Fibroblast of skin of abdomen (primary cell): Measurements from ENCODE around the gene PRAMEF1. TPM values are rescaled to one million over a fixed set of nuclear protein-coding genes. Genes with fewer than 3 reads are reported as not detected.
"Not testable (repeated sequence)": the region's sequence is repeated elsewhere in the genome, so short reads cannot be mapped to it uniquely, and the experiment has no call there.

ENCODE experiments used
- DNase-seq: peaks from one replicate; pipeline ENCODE4 v3.0.0-alpha.2; 2013
- polyA plus RNA-seq, 2 experiments: library from polyadenylated mRNA; unstranded; fragments of 120-200 nt; gene quantifications; one replicate each; pipeline ENCODE4 v1.2.1, GENCODE V29; 2013; ENCODE audit not compliant: insufficient read length in 2 of 2

PRAMEF1 gene
- not detected for polyA plus RNA-seq (2013, experiment 1 of 2; ENCODE audit: insufficient read length)
- polyA plus RNA-seq (2013, experiment 2 of 2; ENCODE audit: insufficient read length) = not detected

GRCh38 chr1:12791097-12791496, at the start of gene PRAMEF1:
PRAMEF1 (plus strand) TSS chr1:12791397; CDS start chr1:12793228, 1,831 bp downstream.
- DNase-seq = not testable (repeated sequence)

- no peak for DNase-seq
Observed at GRCh38 chr1:12741946-12742345, 49.3 kb upstream of the PRAMEF1 start.

GRCh38 chr1:12745126-12745991, 45.8 kb upstream of the PRAMEF1 start:
- peak; percentile 56 for DNase-seq

GRCh38 chr1:12745992-12746323, 45.2 kb upstream of the PRAMEF1 start, which contains the start of gene CFAP107:
CFAP107 (plus strand) TSS chr1:12746200; CDS start chr1:12746431, 231 bp downstream.
- DNase-seq = peak; percentile 14

GRCh38 chr1:12748778-12749355, 42.3 kb upstream of the PRAMEF1 start:
- no peak for DNase-seq

- DNase-seq = no peak
Observed at GRCh38 chr1:12754738-12755137, 36.5 kb upstream of the PRAMEF1 start.

DNA sequence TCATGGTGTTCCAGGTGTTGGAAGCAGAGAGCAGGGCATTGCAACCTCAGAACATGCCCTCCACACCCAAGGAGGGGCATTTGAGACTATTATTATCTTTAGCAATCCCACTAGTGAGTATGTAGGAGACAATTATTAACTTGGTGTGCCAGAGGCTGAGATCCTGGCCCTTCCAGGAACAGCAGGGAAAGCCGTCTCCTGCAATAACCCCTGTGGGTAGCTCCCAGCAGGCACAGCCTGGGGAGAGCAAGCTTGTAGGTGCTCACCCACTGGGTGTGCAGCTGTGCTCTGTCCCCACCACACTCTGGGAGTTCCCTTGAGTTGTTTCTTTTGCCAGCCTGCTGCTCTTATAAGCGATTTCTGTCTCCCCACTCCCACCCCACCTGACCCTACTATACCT, 34.9 kb upstream of the PRAMEF1 start:
- no peak for DNase-seq

GRCh38 chr1:12756768-12757413, 34.3 kb upstream of the PRAMEF1 start:
- no peak for DNase-seq

DNA sequence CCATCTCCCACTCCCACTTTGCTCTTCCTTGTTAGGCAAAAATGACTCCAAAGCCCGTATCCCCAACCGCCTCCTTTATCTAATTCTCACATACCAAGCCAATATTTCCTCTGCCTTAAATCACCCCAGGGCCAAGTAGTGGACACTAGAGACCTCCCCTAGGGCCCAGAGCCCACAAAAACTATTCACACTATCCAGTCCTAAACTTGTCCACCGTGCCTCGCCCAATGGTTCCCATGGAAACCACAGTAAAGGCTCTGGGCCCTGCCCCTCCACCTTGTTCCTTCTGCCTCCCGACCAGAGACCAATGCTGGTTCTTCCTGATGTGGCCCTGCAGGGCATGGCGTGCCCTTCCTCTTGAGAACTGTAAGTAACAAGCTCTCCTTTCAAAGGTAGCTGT, 33.4 kb upstream of the PRAMEF1 start:
- no peak for DNase-seq

DNA sequence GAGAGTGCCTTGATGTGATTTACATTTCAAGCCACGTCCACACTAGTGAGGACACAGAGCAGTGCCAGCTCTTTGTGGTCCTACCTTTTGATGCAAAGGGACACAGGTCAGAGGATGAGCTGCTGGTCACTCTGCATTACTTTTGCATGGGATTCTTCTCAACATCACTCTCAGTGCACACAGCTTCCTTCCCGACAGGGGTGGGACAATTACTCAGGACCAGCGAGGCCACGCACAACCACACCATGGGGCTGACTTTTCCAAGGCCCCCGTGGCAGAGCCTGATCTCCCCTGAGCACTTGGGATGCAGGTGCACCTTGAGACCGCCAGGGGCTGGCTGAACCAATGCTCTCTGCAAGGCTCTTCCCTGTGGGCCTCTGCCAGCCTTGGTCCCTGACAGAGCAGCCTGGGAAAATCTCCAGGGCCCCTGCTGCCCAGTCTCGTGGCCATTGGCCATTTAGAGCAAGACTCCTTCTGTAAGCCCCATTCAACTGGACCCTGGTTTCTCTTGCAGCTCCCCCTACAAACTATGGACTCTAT, 30.9 kb upstream of the PRAMEF1 start:
- DNase-seq = no peak

DNA sequence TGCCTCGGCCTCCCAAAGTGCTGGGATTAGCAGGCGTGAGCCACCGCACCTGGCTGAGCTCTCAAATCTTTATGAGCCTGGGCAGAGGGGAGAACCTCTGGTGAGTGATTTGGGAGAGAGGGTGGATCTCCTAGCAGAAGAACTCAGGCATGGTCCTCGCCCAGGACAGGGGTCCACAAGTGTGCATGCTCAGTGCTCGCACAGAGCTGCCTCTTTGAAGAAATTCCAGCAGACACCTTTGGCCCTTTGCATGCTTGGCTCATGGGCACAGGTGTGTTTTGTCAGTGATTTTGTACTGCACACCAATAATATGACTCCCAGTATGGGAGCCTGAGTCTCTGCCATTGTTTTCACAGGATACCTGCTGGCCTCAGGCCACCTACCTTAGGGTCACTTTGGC, 29.4 kb upstream of the PRAMEF1 start:
- DNase-seq = no peak

- no peak for DNase-seq
Observed at GRCh38 chr1:12762766-12763165, 28.4 kb upstream of the PRAMEF1 start.

- no peak for DNase-seq
Observed at GRCh38 chr1:12763479-12763878, 27.7 kb upstream of the PRAMEF1 start.

DNA sequence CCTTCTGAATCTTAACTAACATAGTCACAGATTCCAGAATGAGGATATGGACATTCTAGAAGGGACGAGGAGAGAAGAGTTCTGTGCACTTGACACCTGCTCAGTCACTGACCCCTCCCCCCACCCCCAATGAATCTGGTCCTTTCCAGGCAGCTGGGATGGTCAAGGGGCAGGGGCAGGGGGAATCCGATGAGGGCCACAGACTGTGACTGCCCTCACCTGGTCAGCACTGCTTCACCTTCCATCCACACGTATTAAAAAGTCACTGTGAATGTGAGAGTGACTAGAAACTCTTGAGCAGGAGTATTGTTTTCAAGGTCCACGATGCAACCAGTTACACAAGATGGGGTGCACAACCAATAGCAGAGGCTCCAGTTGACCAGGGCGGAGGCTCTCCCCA, 27.2 kb upstream of the PRAMEF1 start:
- no peak for DNase-seq

DNA sequence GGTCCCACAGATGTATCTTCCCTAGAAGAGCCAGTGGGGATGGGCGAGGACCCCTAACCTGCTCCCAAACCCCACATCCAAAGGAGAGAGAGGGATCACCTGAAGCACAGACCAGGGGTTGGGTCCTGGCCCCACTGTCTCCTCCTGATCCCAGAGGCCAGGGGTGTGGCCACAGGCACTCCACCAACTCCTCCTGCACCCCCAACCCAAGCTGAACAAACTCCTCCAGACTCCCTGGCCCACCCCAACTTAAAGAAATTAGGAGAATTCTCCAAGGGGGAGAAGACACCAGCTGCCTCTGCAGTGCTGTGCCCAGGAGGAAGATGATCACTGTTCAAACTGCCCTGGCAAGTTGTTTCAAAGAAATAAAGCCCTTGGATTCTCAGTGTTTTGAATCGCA, 22.2 kb upstream of the PRAMEF1 start:
- no peak for DNase-seq

- no peak for DNase-seq
Observed at GRCh38 chr1:12769976-12770505, 21.2 kb upstream of the PRAMEF1 start.

DNA sequence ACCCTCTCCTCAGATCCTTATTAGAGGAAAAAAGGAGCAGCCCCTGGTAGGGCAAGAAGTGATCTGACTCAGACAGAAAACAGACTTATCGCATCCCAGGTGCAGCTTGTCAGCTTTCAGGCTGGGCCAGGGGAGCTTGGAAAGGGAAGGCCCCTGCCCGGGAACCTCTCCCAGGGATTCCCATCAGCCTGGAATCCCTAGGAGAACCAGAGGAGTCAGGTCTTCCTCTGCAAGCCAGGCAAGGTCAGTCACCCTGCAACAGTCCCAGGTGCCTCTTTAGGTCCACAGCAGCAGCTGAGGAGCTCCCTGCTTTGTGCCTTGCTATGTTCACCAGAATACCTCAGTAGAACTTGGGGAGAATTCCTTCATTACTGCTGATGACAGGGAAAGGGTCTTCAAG, 20.6 kb upstream of the PRAMEF1 start:
- no peak for DNase-seq

DNA sequence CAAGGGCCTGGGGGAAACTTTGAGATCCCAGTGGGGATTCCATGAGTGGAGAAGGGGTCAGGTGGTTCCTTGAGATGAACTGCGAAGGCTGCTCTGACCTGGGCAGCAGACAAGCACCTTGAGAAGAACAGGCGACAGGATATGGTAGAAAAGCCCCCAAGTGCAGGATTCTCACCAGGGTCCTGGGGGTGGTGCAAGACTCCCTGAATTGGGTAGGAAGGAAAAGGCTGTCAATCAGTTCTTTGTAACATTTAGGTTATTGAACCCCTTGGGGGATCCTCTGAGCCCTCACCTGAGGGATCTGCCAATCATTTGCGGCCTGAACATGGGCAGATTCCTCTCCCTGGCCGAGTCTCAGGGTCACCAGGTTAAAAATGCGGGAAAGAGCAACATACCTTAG, 20.0 kb upstream of the PRAMEF1 start:
- DNase-seq = no peak

- DNase-seq = no peak
Observed at GRCh38 chr1:12772520-12772919, 18.7 kb upstream of the PRAMEF1 start.

DNA sequence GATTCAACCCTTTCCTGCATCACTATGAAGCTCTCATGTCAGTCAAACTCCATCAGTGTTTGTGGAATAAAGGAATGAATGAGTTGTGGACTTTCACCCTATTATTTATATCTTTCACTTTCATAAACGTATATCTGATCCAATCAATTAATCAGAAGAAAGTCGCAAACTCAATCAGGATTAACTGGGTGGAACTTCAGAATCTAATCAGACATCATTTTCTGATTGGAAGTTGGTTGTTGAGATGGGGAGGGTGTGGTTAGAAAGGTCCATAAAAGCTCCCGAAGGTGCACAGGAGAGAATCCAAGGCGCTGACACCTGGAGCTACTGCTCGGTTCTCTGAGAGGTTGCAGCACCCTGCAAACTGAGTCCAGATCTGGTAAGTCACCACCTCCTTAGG, 17.8 kb upstream of the PRAMEF1 start, which contains the start of gene PRAMEF12:
Gene PRAMEF12 (plus strand): TSS at position 301 of the 400 bp plus-strand sequence. CDS start 1,130 bp downstream, outside the sequence.
- no peak for DNase-seq

DNA sequence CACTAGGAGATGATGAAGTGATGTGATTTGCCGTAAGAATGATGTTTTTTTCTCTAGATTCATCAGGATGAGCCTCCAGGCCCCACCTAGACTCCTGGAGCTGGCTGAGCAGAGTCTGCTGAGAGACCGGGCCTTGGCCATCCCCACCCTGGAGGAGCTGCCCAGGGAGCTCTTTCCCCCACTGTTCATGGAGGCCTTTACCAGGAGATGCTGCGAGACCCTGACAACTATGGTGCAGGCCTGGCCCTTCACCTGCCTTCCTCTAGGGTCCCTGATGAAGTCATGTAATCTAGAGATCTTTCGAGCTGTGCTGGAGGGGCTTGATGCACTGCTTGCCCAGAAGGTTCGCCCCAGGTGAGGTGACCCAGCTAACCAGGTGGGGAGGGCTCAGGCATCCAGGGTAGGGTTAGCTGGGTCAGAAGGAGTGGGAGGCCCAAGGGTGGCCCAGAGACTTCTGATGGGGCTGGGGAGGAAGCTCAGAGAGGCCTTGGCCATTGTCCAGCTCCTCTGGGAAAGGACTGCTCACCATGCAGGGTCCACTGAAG, 16.3 kb upstream of the PRAMEF1 start:
- DNase-seq = no peak

GRCh38 chr1:12775443-12775842, 15.8 kb upstream of the PRAMEF1 start:
- DNase-seq = no peak
